Common myeloid progenitor, CD34-positive (primary cell): ENCODE data around the gene SPDYC. TPM values are rescaled to one million over a fixed set of nuclear protein-coding genes. Genes with fewer than 3 reads are reported as not detected.

ENCODE experiments used
- CTCF ChIA-PET: fragments of 350-600 bp; sonication (Branson Sonifier 250); formaldehyde crosslinking; loops from one replicate; lab custom pipeline; 2021; ENCODE audit warnings: antibody characterized with exemption; lab: Charles Lee
- POLR2A ChIA-PET: fragments of 350-600 bp; sonication (Branson Sonifier 250); formaldehyde crosslinking; loops from one replicate; lab custom pipeline; 2021; ENCODE audit warnings: antibody characterized with exemption; lab: Charles Lee
- DNase-seq, 3 donors: peaks; one replicate each; pipeline versions ENCODE4 v3.0.0 to v3.0.0-alpha.2; 2013
- H3K27ac ChIP-seq, 2 experiments: 1 replicate in 1 of 2; 2 replicates in 1 of 2; pipeline ENCODE4 v1.7.0; 2013; ENCODE audit warnings: inconsistent platforms in 2 of 2, low read length in 2 of 2, mild to moderate bottlenecking in 2 of 2, low read depth in 1 of 2, moderate library complexity in 1 of 2; ENCODE audit not compliant: severe bottlenecking in 2 of 2, insufficient read depth in 1 of 2, poor library complexity in 1 of 2
- H3K27me3 ChIP-seq, 5 experiments: replicated peaks in 2 of 5; 1 replicate in 3 of 5; 2 replicates in 2 of 5; pipeline versions ENCODE4 v1.6.1 to v1.7.0; 2013; ENCODE audit warnings: low read length in 4 of 5, mild to moderate bottlenecking in 2 of 5, moderate library complexity in 2 of 5, inconsistent platforms in 1 of 5; ENCODE audit not compliant: insufficient read depth in 5 of 5, control insufficient read depth in 4 of 5
- H3K36me3 ChIP-seq, 4 experiments: 1 replicate in 2 of 4; 2 replicates in 2 of 4; pipeline versions ENCODE4 v1.6.1 to v1.7.0; 2013; ENCODE audit warnings: low read length in 3 of 4, control low read depth in 1 of 4, mild to moderate bottlenecking in 1 of 4; ENCODE audit not compliant: control insufficient read depth in 4 of 4, insufficient read depth in 4 of 4
- H3K4me1 ChIP-seq, 4 experiments: 1 replicate in 3 of 4; 2 replicates in 1 of 4; pipeline versions ENCODE4 v1.6.1 to v1.7.1; 2013; ENCODE audit warnings: low read length in 3 of 4, mild to moderate bottlenecking in 3 of 4, control low read depth in 1 of 4, inconsistent platforms in 1 of 4, moderate library complexity in 1 of 4; ENCODE audit not compliant: control insufficient read depth in 4 of 4, insufficient read depth in 4 of 4; ENCODE audit errors: control extremely low read depth in 1 of 4
- H3K4me3 ChIP-seq, 7 experiments: 1 replicate in 4 of 7; 2 replicates in 3 of 7; pipeline versions ENCODE4 v1.5.1 to v1.7.0; 2013; ENCODE audit warnings: mild to moderate bottlenecking in 7 of 7, low read length in 6 of 7, moderate library complexity in 6 of 7, inconsistent platforms in 2 of 7, low read depth in 2 of 7, control low read depth in 1 of 7; ENCODE audit not compliant: insufficient read depth in 4 of 7, control insufficient read depth in 1 of 7; ENCODE audit errors: extremely low read depth in 1 of 7
- H3K9me3 ChIP-seq, 5 experiments: 1 replicate in 4 of 5; 2 replicates in 1 of 5; pipeline versions ENCODE4 v1.6.1 to v1.7.1; 2013; ENCODE audit warnings: low read length in 4 of 5, mild to moderate bottlenecking in 2 of 5, inconsistent platforms in 1 of 5, low read depth in 1 of 5, moderate library complexity in 1 of 5; ENCODE audit not compliant: control insufficient read depth in 4 of 5, insufficient read depth in 2 of 5; ENCODE audit errors: control extremely low read depth in 1 of 5
- WGBS: methylation state at CpG from one replicate; pipeline ENCODE4 v1.1.5; 2013; ENCODE audit not compliant: insufficient coverage; 5-methylcytosine and 5-hydroxymethylcytosine counted together
- polyA plus RNA-seq: library from polyadenylated mRNA; unstranded; fragments of 120-200 nt; gene quantifications from one replicate; pipeline ENCODE4 v1.2.1, GENCODE V29; 2013

Gene SPDYC
- 0.11 TPM for polyA plus RNA-seq

- Histone ChIP-seq H3K4me3 (no peak within 1 kb of the TSS), H3K9me3 (no peaks in the 10 kb centered on the region), H3K27ac (peak within 1 kb of the TSS in 1 of 2 experiments; percentile 84), H3K4me1 (peaks cover 1 to 24% (median 13%) of the 10 kb centered on the region in 4 experiments), H3K27me3 (no peaks in the 10 kb centered on the region), H3K36me3 (no peaks in the 10 kb centered on the region)
- ChIA-PET POLR2A (interaction anchor here (1.1 to 1.9 kb wide), 3 partner anchors 11 to 35 kb away, joined by 3 to 22 read pairs (median 6); partner anchors contain the start of gene SYVN1), CTCF (interaction anchor here (1.2 to 4.2 kb wide), 8 partner anchors 8 to 53 kb away, joined by 4 to 25 read pairs (median 4); partner anchors contain the start of genes CAPN1, SYVN1 and ZNHIT2)
- WGBS: 98% methylated on average over 15 of the region's 21 CpGs
- no peak for DNase-seq
Measured at GRCh38 chr11:65170058-65170534, at the start of gene SPDYC. Gene SPDYC, plus strand, starts transcription at chr11:65170233. Its CDS starts 1,125 bp downstream, at chr11:65171358.

- 86% methylated on average over 1 of the region's 3 CpGs for WGBS
- Histone ChIP-seq H3K4me3 (peak overlapping the region in 6 of 7 experiments; percentile 95 to 99 (median 98)), H3K4me1 (peaks cover 7 to 37% (median 28%) of the 10 kb centered on the region in 4 experiments), H3K27ac (peak overlapping the region; percentile 95 to 97), H3K27me3 (no peaks in the 10 kb centered on the region), H3K36me3 (peaks cover 4 to 60% (median 31%) of the 10 kb centered on the region in 4 experiments), H3K9me3 (no peaks in the 10 kb centered on the region)
- ChIA-PET POLR2A (interaction anchor here (1.2 to 2.2 kb wide), 2 partner anchors 11 to 13 kb away, joined by 4 to 37 read pairs; partner anchors contain the start of gene SYVN1), CTCF (interaction anchor here (0.9 to 4.8 kb wide), 8 partner anchors 8 to 109 kb away, joined by 3 to 35 read pairs (median 10); partner anchors contain the start of genes CAPN1 and TM7SF2)
- no peak for DNase-seq
Measured at GRCh38 chr11:65120831-65121230, 49.2 kb upstream of the SPDYC start.

- H3K27me3 ChIP-seq: no peaks in the 10 kb centered on the region
- H3K36me3 ChIP-seq: peaks cover 4 to 59% (median 32%) of the 10 kb centered on the region in 4 experiments
- 0% methylated on average over 18 of the region's 22 CpGs for WGBS
- peak overlapping the region; percentile 89 to 99 (median 97) for H3K4me3 ChIP-seq
- DNase-seq: peak in 2 of 3 donors; percentile 39 to 56
- no peaks in the 10 kb centered on the region for H3K9me3 ChIP-seq
- CTCF ChIA-PET: interaction anchor here (0.9 to 4.8 kb wide), 8 partner anchors 9 to 109 kb away, joined by 3 to 35 read pairs (median 10); partner anchors contain the start of genes CAPN1, SYVN1 and TM7SF2
- POLR2A ChIA-PET: interaction anchor here (0.6 to 2.2 kb wide), 6 partner anchors 11 to 301 kb away, joined by 3 to 37 read pairs (median 5); partner anchors contain the start of genes CAPN1, NEAT1 and SYVN1
- H3K27ac ChIP-seq: peak overlapping the region; percentile 95 to 97
- H3K4me1 ChIP-seq: peaks cover 7 to 30% (median 24%) of the 10 kb centered on the region in 4 experiments
Measured at GRCh38 chr11:65121447-65121864, 48.6 kb upstream of the SPDYC start.

- peak; percentile 98 to 99 (median 99) for DNase-seq
- no peaks in the 10 kb centered on the region for H3K9me3 ChIP-seq
- H3K4me1 ChIP-seq: peaks cover 7 to 24% (median 18%) of the 10 kb centered on the region in 4 experiments
- CTCF ChIA-PET: interaction anchor here (1.1 to 4.8 kb wide), 7 partner anchors 9 to 110 kb away, joined by 4 to 35 read pairs (median 13); partner anchors contain the start of genes CAPN1, SYVN1 and TM7SF2
- no peaks in the 10 kb centered on the region for H3K27me3 ChIP-seq
- POLR2A ChIA-PET: interaction anchor here (0.6 to 2.2 kb wide), 6 partner anchors 11 to 301 kb away, joined by 3 to 37 read pairs (median 4); partner anchors contain the start of genes CAPN1, NEAT1 and SYVN1
- WGBS: under 1% methylated on average over 58 of the region's 64 CpGs
- H3K36me3 ChIP-seq: peaks cover 4 to 64% (median 38%) of the 10 kb centered on the region in 4 experiments
- H3K4me3 ChIP-seq: peak within 1 kb of the TSS; percentile 89 to 99 (median 97)
- peak within 1 kb of the TSS; percentile 95 to 97 for H3K27ac ChIP-seq
Measured at GRCh38 chr11:65121865-65122696, 48.0 kb upstream of the SPDYC start, which contains the start of the genes FAU and MRPL49. Gene FAU, minus strand, starts transcription at chr11:65122134. Its CDS starts 321 bp downstream, at chr11:65121813. Gene MRPL49, plus strand, starts transcription at chr11:65122321. Its CDS starts 26 bp downstream, at chr11:65122347.

GRCh38 chr11:65124480-65125196 lies 45.4 kb upstream of the SPDYC start:
- no peaks in the 10 kb centered on the region for H3K27me3 ChIP-seq
- peaks cover 7 to 20% (median 16%) of the 10 kb centered on the region in 4 experiments for H3K4me1 ChIP-seq
- ChIA-PET CTCF (interaction anchor here (1.0 to 2.2 kb wide), 3 partner anchors 8 to 52 kb away, joined by 3 to 5 read pairs (median 3); partner anchors contain the start of gene SYVN1), POLR2A (interaction anchor here (0.7 kb wide), 1 partner anchor 233 kb away, joined by 3 read pairs; no protein-coding TSS in a partner anchor)
- no peak overlapping the region for H3K4me3 ChIP-seq
- peak overlapping the region in 1 of 2 experiments; percentile 18 for H3K27ac ChIP-seq
- 100% methylated on average over 2 of the region's 5 CpGs for WGBS
- no peaks in the 10 kb centered on the region for H3K9me3 ChIP-seq
- peaks cover 4 to 72% (median 50%) of the 10 kb centered on the region in 4 experiments for H3K36me3 ChIP-seq
- no peak for DNase-seq
